Smooth muscle cell (in vitro differentiated cells): Measurements from ENCODE around the gene CDC42SE2. TPM values are rescaled to one million over a fixed set of nuclear protein-coding genes. Genes with fewer than 3 reads are reported as not detected.

Experiments
- DNase-seq: peaks from one replicate; lab custom pipeline; 2025; ENCODE audit not compliant: unreplicated experiment; lab: John Stamatoyannopoulos, UW
- H2AFZ ChIP-seq: fragments of 200-600 bp; sonication (generic); 2 replicates; pipeline ENCODE4 v1.6.0; 2016; ENCODE audit warnings: antibody characterized with exemption, low read depth, mild to moderate bottlenecking
- H3F3A ChIP-seq: fragments of 200-600 bp; sonication (generic); 2 replicates; pipeline ENCODE4 v1.6.0; 2017; ENCODE audit warnings: antibody characterized with exemption, low read depth
- H3K27ac ChIP-seq: fragments of 200-600 bp; sonication (generic); 2 replicates; pipeline ENCODE4 v1.5.1; 2016; ENCODE audit warnings: low read depth, mild to moderate bottlenecking
- H3K27me3 ChIP-seq: fragments of 200-600 bp; sonication (generic); 2 replicates; pipeline ENCODE4 v1.6.1; 2016; ENCODE audit warnings: low read depth, mild to moderate bottlenecking
- H3K36me3 ChIP-seq: fragments of 200-600 bp; sonication (generic); 2 replicates; pipeline ENCODE4 v1.5.1; 2016; ENCODE audit warnings: low read depth
- H3K4me1 ChIP-seq: fragments of 200-600 bp; sonication (generic); 2 replicates; pipeline ENCODE4 v1.5.1; 2016; ENCODE audit warnings: low read depth
- H3K4me2 ChIP-seq: fragments of 200-600 bp; sonication (generic); 2 replicates; pipeline ENCODE4 v1.6.0; 2016; ENCODE audit warnings: mild to moderate bottlenecking
- H3K4me3 ChIP-seq: fragments of 200-600 bp; sonication (generic); 2 replicates; pipeline ENCODE4 v1.5.1; 2016; ENCODE audit warnings: mild to moderate bottlenecking
- H3K79me2 ChIP-seq: fragments of 200-600 bp; sonication (generic); 2 replicates; pipeline ENCODE4 v1.6.0; 2016; ENCODE audit warnings: low read depth, mild to moderate bottlenecking
- H3K9ac ChIP-seq: fragments of 200-600 bp; sonication (generic); 2 replicates; pipeline ENCODE4 v1.6.0; 2016; ENCODE audit warnings: low read depth
- H3K9me3 ChIP-seq: fragments of 200-600 bp; sonication (generic); replicated peaks from 2 replicates; pipeline ENCODE4 v1.5.1; 2016; ENCODE audit warnings: low read depth
- H4K20me1 ChIP-seq: fragments of 200-600 bp; sonication (generic); 2 replicates; pipeline ENCODE4 v1.6.0; 2016; ENCODE audit warnings: low read depth
- whole genome bisulfite sequencing: methylation state at CpG from one replicate; pipeline ENCODE4 v1.1.7; 2016; ENCODE audit warnings: low lambda C conversion rate; 5-methylcytosine and 5-hydroxymethylcytosine counted together
- polyA plus RNA-seq: library from polyadenylated mRNA; unstranded; fragments of >200 nt; fragmentation: Nextera tagmentation; extraction: Ambion mirVana; gene quantifications from 2 replicates; pipeline ENCODE4 v1.2.1, GENCODE V29; 2016
- total RNA-seq: library from RNA; depleted of rRNA; stranded (reverse); fragments of >200 nt; gene quantifications from 2 replicates; pipeline ENCODE4 v1.2.3, GENCODE V29; 2014
- TF ChIP-seq, protein P1 (sequence below): fragments of 200-600 bp; sonication (generic); IDR thresholded peaks from 2 replicates; pipeline ENCODE4 v1.5.1; 2017; ENCODE audit warnings: borderline replicate concordance, mild to moderate bottlenecking, antibody characterized with exemption; ENCODE audit not compliant: insufficient read depth, poor library complexity, severe bottlenecking

Gene CDC42SE2
- total and polyA plus RNA-seq, 2 experiments from 2014 or later = 12.6 to 24.0 TPM

DNA sequence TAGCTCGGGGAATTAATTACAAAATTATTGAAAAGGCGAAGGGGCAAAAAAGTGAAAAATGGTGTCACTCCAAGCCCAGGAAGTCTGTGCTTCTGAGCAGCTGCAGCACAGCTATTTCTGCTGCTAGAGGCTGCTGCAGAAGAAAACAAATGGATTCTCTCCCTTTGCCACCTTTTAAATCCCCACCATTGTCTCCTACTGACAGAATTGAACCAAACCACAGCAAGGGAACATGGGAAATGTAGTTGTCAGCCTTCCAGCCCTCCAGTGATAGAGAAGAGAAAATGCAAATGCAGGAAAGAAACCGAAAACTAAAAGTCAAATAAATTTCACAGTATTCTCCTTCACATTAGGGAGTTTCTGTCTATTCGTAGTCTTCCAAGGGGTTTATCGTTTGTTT lies 33.4 kb upstream of the CDC42SE2 start:
- Histone ChIP-seq H4K20me1 (no peaks in the 10 kb centered on the region), H3K79me2 (no peaks in the 10 kb centered on the region), H3K27me3 (no peaks in the 10 kb centered on the region), H2AFZ (peak overlapping the region; percentile 27), H3K9ac (no peak overlapping the region), H3K4me3 (no peak overlapping the region), H3K4me1 (peaks cover 6% of the 10 kb centered on the region), H3K4me2 (no peak overlapping the region), H3K27ac (no peak overlapping the region), H3F3A (no peaks in the 10 kb centered on the region), H3K9me3 (no peaks in the 10 kb centered on the region), H3K36me3 (no peaks in the 10 kb centered on the region)
- WGBS = 79% methylated on average over 5 of the region's 5 CpGs
- no peak for DNase-seq
- TF ChIP-seq, protein P1, sequence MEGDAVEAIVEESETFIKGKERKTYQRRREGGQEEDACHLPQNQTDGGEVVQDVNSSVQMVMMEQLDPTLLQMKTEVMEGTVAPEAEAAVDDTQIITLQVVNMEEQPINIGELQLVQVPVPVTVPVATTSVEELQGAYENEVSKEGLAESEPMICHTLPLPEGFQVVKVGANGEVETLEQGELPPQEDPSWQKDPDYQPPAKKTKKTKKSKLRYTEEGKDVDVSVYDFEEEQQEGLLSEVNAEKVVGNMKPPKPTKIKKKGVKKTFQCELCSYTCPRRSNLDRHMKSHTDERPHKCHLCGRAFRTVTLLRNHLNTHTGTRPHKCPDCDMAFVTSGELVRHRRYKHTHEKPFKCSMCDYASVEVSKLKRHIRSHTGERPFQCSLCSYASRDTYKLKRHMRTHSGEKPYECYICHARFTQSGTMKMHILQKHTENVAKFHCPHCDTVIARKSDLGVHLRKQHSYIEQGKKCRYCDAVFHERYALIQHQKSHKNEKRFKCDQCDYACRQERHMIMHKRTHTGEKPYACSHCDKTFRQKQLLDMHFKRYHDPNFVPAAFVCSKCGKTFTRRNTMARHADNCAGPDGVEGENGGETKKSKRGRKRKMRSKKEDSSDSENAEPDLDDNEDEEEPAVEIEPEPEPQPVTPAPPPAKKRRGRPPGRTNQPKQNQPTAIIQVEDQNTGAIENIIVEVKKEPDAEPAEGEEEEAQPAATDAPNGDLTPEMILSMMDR = no peak

GRCh38 chr5:131239686-131240085 lies 24.2 kb upstream of the CDC42SE2 start:
- H3K4me2 ChIP-seq = no peak overlapping the region
- no peak overlapping the region for H3K27ac ChIP-seq
- WGBS = 92% methylated on average over 1 of the region's 1 CpG
- H2AFZ ChIP-seq = no peak overlapping the region
- DNase-seq = no peak
- no peak overlapping the region for H3K4me3 ChIP-seq
- no peaks in the 10 kb centered on the region for H3K36me3 ChIP-seq
- no peaks in the 10 kb centered on the region for H3F3A ChIP-seq
- no peaks in the 10 kb centered on the region for H3K27me3 ChIP-seq
- no peaks in the 10 kb centered on the region for H3K79me2 ChIP-seq
- H4K20me1 ChIP-seq = no peaks in the 10 kb centered on the region
- H3K4me1 ChIP-seq = no peaks in the 10 kb centered on the region
- no peak overlapping the region for H3K9ac ChIP-seq
- TF ChIP-seq, protein P1 = no peak
- H3K9me3 ChIP-seq = no peaks in the 10 kb centered on the region

DNA sequence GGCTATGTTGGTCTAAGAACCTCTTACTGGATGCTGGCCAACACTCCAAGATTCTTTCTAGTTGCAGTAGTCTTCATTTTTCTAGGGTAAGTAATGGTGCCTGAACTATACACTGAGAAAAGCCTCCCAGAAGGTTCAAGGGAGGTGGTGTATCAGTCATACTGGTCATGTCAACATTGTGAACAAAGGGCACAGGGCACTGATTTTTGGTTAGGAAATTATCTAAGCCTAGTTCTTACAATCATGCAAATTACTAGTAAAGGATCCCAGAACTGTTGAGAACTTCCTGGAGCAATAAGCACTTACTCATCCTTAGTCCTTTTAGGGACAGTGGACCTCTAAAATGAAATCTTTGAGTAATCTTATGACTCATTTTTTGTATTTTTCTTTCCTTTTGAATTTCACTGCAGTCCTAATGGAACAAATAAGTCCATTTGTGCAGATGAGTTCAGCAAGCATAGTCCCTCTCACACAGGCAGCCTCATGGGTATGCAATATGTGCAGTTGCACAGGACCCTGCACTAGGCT lies 21.1 kb upstream of the CDC42SE2 start:
- H3K4me2 ChIP-seq = no peak overlapping the region

GRCh38 chr5:131245312-131245711 lies 18.5 kb upstream of the CDC42SE2 start:
- Histone ChIP-seq H3K79me2 (no peaks in the 10 kb centered on the region), H3K4me2 (no peak overlapping the region), H2AFZ (no peak overlapping the region), H3K9ac (no peak overlapping the region), H3K27me3 (no peaks in the 10 kb centered on the region), H4K20me1 (no peaks in the 10 kb centered on the region), H3K9me3 (peaks cover 14% of the 10 kb centered on the region), H3K27ac (no peak overlapping the region), H3K4me1 (no peaks in the 10 kb centered on the region), H3F3A (no peaks in the 10 kb centered on the region), H3K4me3 (no peak overlapping the region), H3K36me3 (no peaks in the 10 kb centered on the region)
- TF ChIP-seq, protein P1 = no peak
- no peak for DNase-seq

More for the DNA sequence above, 21.1 kb upstream of the CDC42SE2 start:
- Histone ChIP-seq H4K20me1 (no peaks in the 10 kb centered on the region), H3K4me1 (no peaks in the 10 kb centered on the region), H3K9me3 (peaks cover 11% of the 10 kb centered on the region), H3K4me3 (no peak overlapping the region), H3K27me3 (no peaks in the 10 kb centered on the region), H3K27ac (no peak overlapping the region), H2AFZ (no peak overlapping the region), H3F3A (no peaks in the 10 kb centered on the region), H3K79me2 (no peaks in the 10 kb centered on the region), H3K36me3 (no peaks in the 10 kb centered on the region), H3K9ac (no peak overlapping the region)
- DNase-seq = no peak
- TF ChIP-seq, protein P1 = no peak
